GM18499 (cell line): ENCODE measurements around the gene KIAA0040.

Experiments used
- ATAC-seq: cut with Tn5 transposase; IDR thresholded peaks from one replicate; pipeline ENCODE4 v1.9.1; 2021; ENCODE audit warnings: moderate number of reproducible peaks; ENCODE audit not compliant: insufficient read depth, unreplicated experiment

The KIAA0040 gene

GRCh38 chr1:175146529-175147213 lies 45.9 kb downstream of the KIAA0040 start:
- no peak for ATAC-seq

- ATAC-seq, result no peak
Measured at GRCh38 chr1:175145899-175146528, 46.6 kb downstream of the KIAA0040 start.

GRCh38 chr1:175138579-175138978 lies 54.0 kb downstream of the KIAA0040 start:
- no peak for ATAC-seq

GRCh38 chr1:175137369-175137768 lies 55.2 kb downstream of the KIAA0040 start:
- ATAC-seq, result no peak

- no peak for ATAC-seq
Measured at GRCh38 chr1:175136246-175136645, 56.3 kb downstream of the KIAA0040 start.

GRCh38 chr1:175134500-175134899 lies 58.1 kb downstream of the KIAA0040 start:
- no peak for ATAC-seq

- no peak for ATAC-seq
Measured at GRCh38 chr1:175133673-175134435, 58.7 kb downstream of the KIAA0040 start.

GRCh38 chr1:175132436-175132835 lies 60.1 kb downstream of the KIAA0040 start:
- no peak for ATAC-seq

GRCh38 chr1:175131095-175131494 lies 61.5 kb downstream of the KIAA0040 start:
- ATAC-seq, result no peak

GRCh38 chr1:175130649-175131045 lies 61.9 kb downstream of the KIAA0040 start:
- no peak for ATAC-seq

GRCh38 chr1:175129997-175130648 lies 62.5 kb downstream of the KIAA0040 start:
- no peak for ATAC-seq

- ATAC-seq, result no peak
Measured at GRCh38 chr1:175129644-175129996, 63.0 kb downstream of the KIAA0040 start.

- no peak for ATAC-seq
Measured at GRCh38 chr1:175129182-175129581, 63.4 kb downstream of the KIAA0040 start.

GRCh38 chr1:175128523-175128922 lies 64.1 kb downstream of the KIAA0040 start:
- ATAC-seq, result no peak

GRCh38 chr1:175127565-175127964 lies 65.0 kb downstream of the KIAA0040 start:
- no peak for ATAC-seq

- no peak for ATAC-seq
Measured at GRCh38 chr1:175126347-175126746, 66.2 kb downstream of the KIAA0040 start.

- no peak for ATAC-seq
Measured at GRCh38 chr1:175124861-175125260, 67.7 kb downstream of the KIAA0040 start.

GRCh38 chr1:175120511-175120910 lies 72.1 kb downstream of the KIAA0040 start:
- ATAC-seq, result no peak

- no peak for ATAC-seq
Measured at GRCh38 chr1:175118375-175119367, 73.9 kb downstream of the KIAA0040 start.

GRCh38 chr1:175116903-175117302 lies 75.7 kb downstream of the KIAA0040 start:
- ATAC-seq, result no peak
